Hypothalamus (tissue), 51 donors: ENCODE results near the gene ADAM10.
"Not testable (repeated sequence)": the region's sequence is repeated elsewhere in the genome, so short reads cannot be mapped to it uniquely, and the experiment has no call there.

Experiments
- DNase-seq, 51 donors: peaks; one replicate each; lab custom pipeline; 2025; lab: John Stamatoyannopoulos, UW

The ADAM10 gene, protein sequence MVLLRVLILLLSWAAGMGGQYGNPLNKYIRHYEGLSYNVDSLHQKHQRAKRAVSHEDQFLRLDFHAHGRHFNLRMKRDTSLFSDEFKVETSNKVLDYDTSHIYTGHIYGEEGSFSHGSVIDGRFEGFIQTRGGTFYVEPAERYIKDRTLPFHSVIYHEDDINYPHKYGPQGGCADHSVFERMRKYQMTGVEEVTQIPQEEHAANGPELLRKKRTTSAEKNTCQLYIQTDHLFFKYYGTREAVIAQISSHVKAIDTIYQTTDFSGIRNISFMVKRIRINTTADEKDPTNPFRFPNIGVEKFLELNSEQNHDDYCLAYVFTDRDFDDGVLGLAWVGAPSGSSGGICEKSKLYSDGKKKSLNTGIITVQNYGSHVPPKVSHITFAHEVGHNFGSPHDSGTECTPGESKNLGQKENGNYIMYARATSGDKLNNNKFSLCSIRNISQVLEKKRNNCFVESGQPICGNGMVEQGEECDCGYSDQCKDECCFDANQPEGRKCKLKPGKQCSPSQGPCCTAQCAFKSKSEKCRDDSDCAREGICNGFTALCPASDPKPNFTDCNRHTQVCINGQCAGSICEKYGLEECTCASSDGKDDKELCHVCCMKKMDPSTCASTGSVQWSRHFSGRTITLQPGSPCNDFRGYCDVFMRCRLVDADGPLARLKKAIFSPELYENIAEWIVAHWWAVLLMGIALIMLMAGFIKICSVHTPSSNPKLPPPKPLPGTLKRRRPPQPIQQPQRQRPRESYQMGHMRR

DNA sequence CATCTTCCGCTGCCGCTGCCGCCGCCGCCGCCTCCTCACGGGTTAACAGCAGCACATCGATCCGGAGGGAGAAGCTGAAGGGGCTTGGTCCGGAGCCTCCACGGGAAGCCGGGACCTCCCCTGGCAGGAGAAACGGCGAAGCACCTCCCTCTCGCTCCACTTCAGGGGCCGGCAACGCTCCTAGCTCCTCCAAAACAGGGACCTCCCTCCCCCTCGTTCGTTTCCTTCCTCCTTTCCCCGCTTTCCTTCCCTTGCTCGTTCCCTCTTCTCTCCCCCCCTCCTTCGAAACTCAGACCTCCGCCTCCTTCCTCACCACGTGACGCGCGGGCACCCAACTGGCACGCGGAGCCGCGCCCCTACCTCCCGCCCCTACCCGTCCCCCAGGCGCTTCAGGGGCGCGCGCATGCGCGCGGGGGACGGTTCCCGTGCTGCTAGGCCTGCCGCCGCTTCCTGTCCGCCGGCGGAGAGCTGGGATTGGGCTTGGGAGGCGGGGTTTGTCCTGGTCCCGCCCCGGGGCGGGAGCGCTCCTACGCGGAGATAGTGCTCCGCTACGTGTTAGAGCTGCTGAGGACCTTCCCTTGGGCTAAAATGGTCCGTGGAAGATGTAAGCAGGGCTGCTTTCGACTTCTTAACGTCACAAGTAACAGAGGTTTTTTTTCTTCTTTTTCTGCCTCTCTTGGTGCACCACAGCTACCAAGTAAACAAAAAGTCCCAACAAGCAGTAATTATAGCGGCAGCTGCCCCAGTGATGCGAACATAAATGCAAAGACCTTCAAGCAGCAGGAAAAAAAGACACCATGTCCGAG is at the start of gene ADAM10:
ADAM10 (minus strand) TSS at position 176 of the 806 bp plus-strand sequence; CDS start at position 3, 173 bp downstream.
- DNase-seq, result peak; percentile 90 to 100 (median 99)

DNA sequence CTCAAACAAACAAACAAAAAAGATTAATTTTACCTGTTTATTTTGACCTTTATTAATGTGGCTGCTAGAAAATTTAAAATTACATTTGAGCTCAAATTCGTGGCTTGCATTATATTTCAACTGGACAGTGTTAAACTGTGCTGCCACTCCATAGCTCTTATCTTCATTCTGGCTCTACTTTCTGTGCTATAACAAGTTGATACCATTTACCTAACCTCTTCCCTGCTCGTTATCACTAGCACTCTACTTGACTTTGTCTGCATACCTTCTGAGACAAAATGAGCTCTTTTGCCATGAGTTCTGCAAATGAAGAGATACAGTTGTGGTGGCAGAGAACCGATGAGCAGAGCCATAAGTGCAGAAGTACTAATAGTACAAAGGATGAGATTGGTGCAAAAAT is 48.0 kb upstream of the ADAM10 start:
- DNase-seq, result no peak

DNA sequence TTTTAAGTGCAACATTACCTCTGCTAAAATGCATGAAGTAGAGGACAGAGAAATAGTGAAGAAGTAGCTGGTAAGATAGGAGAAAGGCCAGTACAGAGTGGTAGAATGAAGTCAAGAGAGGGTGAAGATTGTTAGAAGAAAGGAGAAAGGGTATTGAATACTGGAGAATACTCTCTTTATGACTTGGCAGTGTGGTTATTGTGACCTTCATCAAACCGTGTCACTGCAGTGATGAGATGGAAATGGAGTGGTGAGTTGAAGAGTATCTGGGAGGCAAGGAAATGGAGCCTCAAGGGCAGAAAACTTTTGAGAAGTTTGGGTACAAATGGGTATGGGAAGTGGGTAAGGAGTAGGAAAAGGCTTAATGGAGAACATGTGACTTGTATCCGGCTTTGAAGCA is 46.3 kb upstream of the ADAM10 start:
- no peak for DNase-seq

DNA sequence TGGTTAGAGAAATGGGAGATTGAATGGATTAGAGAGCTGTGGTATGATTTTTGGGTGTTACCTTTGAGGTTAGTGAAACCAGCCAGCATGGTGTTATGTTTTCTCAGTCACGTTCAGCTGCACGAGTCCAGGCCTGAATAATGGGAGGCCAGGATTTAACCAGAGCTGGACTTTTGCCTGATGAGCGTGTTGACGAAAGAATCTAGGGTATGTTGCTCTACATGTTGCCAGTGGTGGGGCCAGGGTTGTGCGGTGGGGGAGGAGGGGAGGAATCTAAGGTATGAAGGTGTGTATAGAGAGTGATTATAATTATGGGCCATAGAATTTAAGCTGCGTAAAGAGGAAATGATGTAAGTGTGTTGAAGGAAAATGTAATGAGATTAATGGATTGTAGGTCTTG is 44.4 kb upstream of the ADAM10 start:
- DNase-seq, result peak in 1 of 51 donors; percentile 2

DNA sequence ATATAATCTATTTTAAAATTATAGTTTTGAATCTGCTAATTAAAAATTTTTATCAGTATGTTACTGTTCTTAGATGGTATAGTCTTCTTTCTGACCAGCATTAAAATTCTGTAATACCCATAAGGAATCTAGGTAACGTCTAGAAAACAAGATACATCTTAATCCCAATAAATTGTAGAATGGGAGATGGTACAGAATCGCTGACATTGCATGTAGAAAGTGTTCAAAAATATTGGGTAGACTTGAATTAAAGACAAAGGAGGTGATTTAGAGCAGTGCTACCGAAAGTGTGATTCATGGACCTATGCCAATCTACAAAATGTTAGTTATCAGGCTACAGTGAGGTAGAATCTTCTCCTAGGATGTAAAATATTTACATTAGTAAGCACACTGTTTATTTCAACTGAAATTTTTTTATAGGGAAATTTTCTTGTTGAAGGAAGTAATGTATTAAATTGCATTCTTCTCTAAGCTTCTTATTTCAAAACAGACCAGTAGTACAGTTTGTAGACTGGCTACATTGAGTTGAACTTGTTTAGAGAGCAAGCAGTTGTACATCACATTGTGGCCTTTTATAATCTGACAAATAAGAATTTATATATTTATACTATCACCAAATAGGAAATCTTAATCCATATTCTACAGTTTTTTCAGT is 38.7 kb upstream of the ADAM10 start:
- DNase-seq, result no peak

DNA sequence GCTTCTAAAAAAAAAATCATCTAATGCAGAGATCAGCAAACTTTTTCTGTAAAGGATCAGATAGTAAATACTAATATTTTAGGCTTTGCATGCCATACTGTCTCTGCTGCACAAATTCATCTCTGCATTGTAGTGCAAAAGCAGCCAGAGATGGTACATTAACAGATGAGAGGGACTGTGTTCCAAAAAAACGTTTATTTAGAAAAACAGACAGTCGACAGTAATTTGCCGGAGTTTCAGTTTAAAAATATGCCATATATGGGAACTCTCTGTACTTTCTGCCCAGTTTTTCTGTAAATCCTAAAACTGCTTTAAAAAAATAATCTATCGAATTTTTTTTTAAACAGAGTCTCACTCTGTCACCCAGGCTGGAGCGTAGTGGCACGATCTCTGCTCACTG is 35.8 kb upstream of the ADAM10 start:
- no peak for DNase-seq

DNA sequence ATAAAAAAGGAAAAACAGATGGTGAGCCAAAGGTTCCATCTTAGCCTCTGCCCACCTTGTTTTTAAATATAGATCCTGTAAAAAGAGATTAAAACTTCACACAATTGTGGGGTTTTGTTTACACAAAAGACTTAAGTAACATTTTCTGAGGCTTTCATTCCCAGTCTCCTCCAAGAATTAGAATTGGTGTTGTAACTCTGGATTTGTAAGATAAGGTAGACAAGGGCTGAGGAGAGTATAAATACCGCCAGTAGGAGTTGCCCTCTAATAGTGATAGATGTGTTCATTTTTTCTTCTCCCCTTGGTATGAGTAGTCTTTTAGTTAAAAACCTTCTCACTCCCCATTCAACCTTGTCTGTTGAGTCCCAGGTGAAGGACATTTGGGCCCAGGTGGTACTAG is 30.0 kb upstream of the ADAM10 start:
- DNase-seq, result no peak

DNA sequence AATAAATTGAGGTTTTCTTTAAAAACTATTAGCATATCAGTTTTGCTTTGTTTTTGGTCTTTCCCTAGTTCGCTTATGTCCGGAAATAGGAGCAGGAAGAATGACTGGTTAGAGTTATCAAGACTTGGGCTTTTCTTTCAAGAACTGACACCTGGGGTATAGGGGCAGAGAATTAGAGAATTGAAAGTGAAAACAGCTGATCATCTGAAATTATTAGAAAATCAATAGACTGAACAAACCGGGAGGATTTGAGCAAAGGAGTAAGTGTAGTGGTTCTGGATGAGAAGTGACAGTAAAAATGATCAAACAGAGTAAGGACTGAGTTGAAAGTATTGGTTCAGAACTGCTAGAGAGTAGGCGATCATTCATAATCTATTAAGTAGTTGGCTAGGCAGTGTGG is 27.6 kb upstream of the ADAM10 start:
- no peak for DNase-seq

DNA sequence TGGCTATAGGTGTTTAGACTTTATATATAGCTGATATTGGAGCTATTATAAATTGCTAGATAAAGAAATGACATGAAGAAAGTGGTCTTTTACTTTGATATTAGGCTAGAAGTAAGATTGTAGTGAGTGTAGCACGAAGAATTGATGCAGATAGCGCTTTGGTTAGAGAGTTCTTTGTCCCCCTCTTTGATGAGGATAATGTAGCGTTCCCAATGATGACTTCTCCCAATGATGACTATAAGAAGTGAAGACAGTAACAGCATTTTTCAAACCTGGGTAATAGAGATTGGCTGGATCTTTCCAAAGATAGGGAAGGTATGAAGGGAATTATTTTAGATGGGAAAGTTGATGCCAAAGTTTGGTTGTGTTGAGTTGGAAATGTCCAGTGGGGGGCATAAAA is 25.9 kb upstream of the ADAM10 start:
- no peak for DNase-seq

DNA sequence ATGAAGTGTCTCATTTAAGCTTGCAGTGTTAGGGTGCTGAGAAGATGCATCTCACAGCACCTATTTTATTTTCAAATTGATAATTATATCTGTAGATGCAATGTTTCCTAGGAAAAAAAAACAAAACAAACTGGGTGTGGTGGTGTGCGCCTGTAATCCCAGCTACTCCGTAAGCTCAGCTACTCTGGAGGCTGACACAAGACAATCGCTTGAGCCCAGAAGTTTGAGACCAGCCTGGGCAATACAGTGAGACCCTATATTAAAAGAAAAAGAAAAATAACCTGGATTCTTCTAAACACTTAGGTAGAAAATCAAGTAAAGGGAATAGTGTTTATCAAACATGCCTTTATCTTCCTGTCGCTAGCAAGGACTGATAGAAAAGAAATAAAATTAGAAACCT is 23.5 kb upstream of the ADAM10 start:
- DNase-seq, result no peak

DNA sequence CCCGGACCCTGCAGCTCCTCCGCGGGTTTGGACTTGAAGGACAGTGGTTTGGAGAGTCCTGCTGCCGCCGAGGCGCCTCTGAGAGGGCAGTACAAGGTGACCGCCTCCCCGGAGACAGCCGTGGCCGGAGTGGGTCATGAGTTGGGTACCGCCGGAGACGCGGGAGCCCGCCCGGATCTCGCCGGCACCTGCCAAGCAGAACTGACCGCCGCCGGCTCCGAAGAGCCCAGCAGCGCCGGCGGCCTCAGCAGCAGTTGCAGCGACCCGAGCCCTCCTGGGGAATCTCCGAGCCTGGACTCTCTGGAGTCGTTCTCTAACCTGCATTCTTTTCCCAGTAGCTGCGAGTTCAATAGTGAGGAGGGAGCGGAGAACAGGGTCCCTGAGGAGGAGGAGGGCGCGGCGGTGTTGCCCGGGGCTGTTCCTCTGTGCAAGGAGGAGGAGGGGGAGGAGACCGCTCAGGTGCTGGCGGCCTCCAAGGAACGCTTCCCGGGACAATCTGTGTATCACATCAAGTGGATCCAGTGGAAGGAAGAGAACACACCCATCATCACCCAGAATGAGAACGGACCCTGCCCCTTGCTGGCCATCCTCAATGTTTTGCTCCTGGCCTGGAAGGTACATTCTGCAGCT is 22.2 kb upstream of the ADAM10 start:
- peak in 39 of 51 donors; percentile 22 to 85 (median 61) for DNase-seq

DNA sequence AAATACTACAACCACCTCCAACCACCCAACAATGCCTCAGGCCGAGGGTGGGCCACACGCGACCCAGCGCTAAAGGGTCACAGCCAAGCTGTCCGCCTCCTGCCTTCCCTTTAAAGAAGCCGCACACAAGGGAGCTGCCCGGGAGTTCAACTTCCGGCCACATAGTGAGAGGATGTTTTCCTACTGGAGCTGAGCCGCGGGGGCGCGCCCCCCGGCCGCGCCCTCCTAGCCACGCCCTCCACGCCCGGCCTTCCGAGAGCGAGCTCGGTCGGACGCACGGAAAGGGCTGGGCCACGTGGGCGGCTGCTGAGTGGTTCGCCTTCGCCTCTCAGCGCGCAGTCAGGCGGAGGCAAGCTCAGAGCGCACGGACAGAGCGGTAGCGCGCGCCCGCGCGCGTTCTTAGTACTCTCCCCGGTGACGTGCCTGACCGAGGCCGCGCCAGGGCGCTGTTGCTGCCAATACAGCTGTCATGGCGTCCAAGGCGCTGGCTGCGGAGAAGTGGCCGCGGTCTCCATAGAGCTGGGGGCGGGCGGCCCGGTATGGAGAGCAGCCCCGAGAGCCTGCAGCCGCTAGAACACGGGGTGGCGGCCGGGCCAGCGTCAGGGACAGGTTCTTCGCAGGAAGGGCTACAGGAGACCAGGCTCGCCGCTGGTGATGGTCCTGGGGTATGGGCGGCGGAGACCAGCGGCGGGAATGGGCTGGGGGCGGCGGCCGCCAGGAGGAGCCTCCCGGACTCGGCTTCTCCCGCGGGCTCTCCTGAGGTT is 21.5 kb upstream of the ADAM10 start, which contains the start of gene MINDY2:
MINDY2 (plus strand) TSS at position 446 of the 764 bp plus-strand sequence; CDS start at position 540, 94 bp downstream.
- DNase-seq, result peak; percentile 78 to 99 (median 96)

DNA sequence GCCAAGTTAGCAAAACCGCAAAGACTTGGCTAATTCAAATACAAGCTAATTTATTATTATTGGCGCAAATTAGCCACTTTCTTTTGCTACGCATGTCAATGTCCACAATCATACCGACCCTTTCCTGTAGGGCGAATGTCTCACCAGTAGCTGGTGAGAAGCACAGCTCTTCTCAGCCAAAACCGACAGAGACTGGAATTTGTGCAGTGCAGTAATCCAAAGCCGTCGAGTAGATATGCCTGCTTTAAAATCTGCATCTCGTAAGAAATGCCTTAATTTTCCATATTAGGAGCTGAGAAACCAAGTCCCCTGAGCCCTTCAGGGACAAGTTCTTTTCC is 21.0 kb upstream of the ADAM10 start:
- no peak for DNase-seq

DNA sequence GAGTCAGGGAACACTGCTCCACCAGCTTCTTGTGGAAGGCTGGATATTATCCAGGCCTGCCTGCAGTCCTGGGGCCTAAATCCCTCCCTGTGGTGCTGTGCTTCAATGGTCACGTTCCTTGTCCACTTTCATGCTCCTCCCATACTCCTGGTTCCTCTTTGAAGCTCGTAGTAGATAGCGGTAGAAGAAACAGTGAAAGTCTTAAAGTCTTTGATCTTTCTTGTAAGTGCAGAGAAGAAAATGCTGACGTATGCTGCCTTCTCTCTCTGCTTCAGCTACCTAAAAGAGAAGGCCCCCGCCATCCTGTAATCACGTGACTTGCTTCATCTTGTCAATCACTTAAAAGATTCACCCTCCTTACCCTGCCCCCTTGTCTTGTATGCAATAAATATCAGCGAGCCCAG is 19.1 kb upstream of the ADAM10 start:
- not testable (repeated sequence) for DNase-seq

DNA sequence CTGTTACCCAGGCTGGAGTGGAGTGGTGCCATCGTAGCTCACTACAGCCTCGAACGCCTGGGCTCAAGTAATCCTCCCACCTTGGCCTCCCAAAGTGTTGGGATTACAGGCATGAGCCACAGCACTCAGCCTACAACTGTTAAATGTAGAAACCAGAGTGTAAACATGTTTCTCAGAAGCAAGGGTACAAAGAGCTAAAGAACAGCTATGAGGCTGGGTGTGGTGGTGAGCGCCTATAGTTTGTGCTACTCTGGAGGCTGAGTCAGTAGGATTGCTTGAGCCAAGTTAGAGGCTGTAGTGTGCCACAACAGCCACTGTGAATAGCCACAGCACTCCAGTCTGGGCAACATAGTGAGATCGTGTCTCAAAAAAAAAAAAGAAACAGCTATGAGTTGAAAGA is 16.8 kb upstream of the ADAM10 start:
- DNase-seq, result no peak

DNA sequence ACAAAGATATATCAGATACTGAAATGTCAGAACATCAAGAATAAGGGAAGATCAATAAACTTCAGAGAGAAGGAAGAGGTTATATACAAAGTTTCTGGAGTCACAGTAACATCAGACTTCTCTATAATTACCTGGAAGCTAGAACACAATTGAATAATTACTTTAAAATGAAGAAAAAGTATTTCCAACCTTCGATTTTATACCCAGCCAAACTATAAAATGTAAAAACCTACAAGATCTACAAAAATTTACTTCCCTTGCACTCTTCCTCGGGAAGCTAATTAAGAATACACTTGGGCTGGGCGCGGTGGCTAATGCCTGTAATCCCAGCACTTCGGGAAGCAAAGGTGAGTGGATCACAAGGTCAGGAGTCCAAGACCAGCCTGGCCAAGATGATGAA is 15.0 kb upstream of the ADAM10 start:
- no peak for DNase-seq

DNA sequence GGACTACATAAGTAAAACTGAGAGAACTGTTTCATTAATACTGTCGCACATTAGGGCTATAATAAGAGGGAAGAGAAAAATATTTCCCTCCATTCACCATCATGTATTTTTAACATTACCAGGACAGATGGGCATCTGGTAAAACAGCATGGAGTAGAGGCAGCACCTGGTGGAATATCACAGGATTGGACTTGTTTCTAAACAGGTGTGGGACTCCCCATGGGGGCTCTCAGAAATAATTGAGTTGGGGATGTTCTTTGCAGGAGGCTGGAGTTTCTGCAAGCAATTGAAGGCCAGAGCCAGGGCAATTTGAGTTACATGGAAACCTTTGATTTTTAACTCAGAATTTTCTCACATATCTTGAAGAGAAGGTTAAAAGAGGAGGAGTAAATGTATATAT is 13.2 kb upstream of the ADAM10 start:
- no peak for DNase-seq

DNA sequence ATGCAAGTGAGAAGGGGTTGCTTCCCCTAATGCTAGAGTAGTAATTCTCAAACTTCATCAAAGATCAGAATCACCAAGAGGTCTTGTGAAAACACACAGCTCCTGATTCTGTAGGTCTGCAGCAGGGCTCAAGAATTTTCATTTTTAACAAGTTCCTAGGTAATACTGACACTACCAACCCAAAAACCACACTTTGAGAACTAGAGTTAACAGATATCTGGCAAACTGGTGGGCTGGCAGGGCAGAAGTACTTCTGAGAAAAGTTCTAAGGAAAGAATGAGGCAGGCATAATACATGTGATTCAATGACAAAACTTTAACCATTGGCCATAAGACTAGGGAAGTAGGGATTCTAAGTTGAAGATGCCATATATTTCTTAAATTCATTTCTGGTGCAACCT is 12.8 kb upstream of the ADAM10 start:
- DNase-seq, result no peak

DNA sequence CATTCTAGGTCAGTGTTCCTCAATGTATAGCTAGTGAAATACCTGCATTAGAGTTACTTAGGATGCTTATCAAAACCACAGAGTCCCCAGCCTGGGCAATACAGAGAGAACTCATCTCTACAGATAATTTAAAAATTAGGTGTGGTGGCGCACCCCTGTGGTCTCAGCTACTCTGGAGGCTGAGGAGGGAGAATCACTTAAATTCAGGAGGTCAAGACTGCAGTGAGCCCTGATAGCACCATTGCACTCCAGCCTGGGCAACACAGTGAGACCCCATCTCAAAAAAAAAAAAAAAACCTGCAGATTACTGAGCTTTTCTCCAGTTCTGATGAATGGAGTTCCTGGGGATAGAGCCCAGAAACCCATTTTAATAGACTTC is 11.5 kb upstream of the ADAM10 start:
- DNase-seq, result no peak
